ENCODE data around the gene OCSTAMP.

- TF ChIP-seq POLR2A (IDR thresholded peaks at IDR 0.05; ENCODE audit: low read depth, low read length) (no peak), POLR2AphosphoS5 (IDR thresholded peaks at IDR 0.05; ENCODE audit: insufficient read depth, low read depth, low read length) (no peak), MYC (IDR thresholded peaks at IDR 0.05; ENCODE audit: low read depth, low read length) (no peak), EZH2 (IDR thresholded peaks at IDR 0.05; ENCODE audit: borderline replicate concordance, low read depth, low read length, severe bottlenecking) (no peak), FOS (IDR thresholded peaks at IDR 0.05; ENCODE audit: borderline replicate concordance, insufficient read depth, low read length) (no peak), JUN (IDR thresholded peaks at IDR 0.05; ENCODE audit: borderline replicate concordance, insufficient read depth, insufficient read length, low read depth) (no peak), MAX (IDR thresholded peaks at IDR 0.05; ENCODE audit: insufficient read depth, insufficient read length) (no peak)
- TF ChIP-seq, protein P1, sequence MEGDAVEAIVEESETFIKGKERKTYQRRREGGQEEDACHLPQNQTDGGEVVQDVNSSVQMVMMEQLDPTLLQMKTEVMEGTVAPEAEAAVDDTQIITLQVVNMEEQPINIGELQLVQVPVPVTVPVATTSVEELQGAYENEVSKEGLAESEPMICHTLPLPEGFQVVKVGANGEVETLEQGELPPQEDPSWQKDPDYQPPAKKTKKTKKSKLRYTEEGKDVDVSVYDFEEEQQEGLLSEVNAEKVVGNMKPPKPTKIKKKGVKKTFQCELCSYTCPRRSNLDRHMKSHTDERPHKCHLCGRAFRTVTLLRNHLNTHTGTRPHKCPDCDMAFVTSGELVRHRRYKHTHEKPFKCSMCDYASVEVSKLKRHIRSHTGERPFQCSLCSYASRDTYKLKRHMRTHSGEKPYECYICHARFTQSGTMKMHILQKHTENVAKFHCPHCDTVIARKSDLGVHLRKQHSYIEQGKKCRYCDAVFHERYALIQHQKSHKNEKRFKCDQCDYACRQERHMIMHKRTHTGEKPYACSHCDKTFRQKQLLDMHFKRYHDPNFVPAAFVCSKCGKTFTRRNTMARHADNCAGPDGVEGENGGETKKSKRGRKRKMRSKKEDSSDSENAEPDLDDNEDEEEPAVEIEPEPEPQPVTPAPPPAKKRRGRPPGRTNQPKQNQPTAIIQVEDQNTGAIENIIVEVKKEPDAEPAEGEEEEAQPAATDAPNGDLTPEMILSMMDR (IDR thresholded peaks at IDR 0.05; ENCODE audit: extremely low read depth in 1 of 2, insufficient read depth in 1 of 2, low read depth in 1 of 2, low read length in 2 of 2), result no peak
Observed at GRCh38 chr20:46501961-46502360, 48.5 kb downstream of the OCSTAMP start.

Measured in endothelial cell of umbilical vein (primary cell).